Measurements from ENCODE around the gene RAB40B.

The RAB40B gene

DNA sequence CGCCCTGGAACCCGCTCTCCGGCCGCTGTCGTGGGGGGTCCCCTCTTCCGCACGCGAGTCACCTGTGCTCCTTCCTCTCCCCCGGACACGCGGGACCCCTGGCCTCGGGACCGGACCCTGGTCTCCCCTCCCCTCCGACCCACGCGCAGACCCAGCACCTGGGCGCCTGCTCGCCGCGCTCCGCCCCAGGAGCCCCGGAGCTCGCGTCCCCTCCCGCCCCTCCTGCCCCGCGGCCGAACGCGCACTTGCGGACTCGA, 762 bp downstream of the RAB40B start:
- H3K18ac ChIP-seq (ENCODE audit: low read length), result peak overlapping the region; percentile 71
- no peak overlapping the region for H2BK12ac ChIP-seq (ENCODE audit: low read length)
- H3K36me3 ChIP-seq (replicated peaks in 1 of 2; ENCODE audit: control insufficient read depth in 2 of 2, insufficient read depth in 2 of 2, low read length in 2 of 2), result no peaks in the 10 kb centered on the region
- H2AK5ac ChIP-seq (ENCODE audit: low read depth, low read length), result peak overlapping the region; percentile 53
- no peak overlapping the region for H2BK5ac ChIP-seq (ENCODE audit: low read length)
- peaks cover 10 to 12% of the 10 kb centered on the region in 2 donors for H3K4me1 ChIP-seq (ENCODE audit: control insufficient read depth in 2 of 2, insufficient read depth in 1 of 2, low read depth in 1 of 2, low read length in 2 of 2)
- no peak for DNase-seq (ENCODE audit: low spot score)
- peaks cover 8 to 15% of the 10 kb centered on the region in 2 donors for H3K9me3 ChIP-seq (replicated peaks in 1 of 2; ENCODE audit: control insufficient read depth in 2 of 2, insufficient read depth in 1 of 2, low read depth in 1 of 2, low read length in 2 of 2)
- no peak overlapping the region for H2BK120ac ChIP-seq (ENCODE audit: low read depth, low read length)
- no peak overlapping the region for H4K91ac ChIP-seq (ENCODE audit: low read depth, low read length, poor library complexity)
- H3K4me3 ChIP-seq (ENCODE audit: low read length in 2 of 2), result peak overlapping the region; percentile 72 to 80
- peak overlapping the region; percentile 60 for H3K9ac ChIP-seq (ENCODE audit: low read depth, low read length, poor library complexity)
- no CpG with 5 or more reads among the region's 32 CpGs for WGBS, 2 donors (ENCODE audit: extremely low coverage in 2 of 2, insufficient read length in 2 of 2, insufficient replicate concordance in 1 of 2)
- H3K4ac ChIP-seq (ENCODE audit: low read length), result no peak overlapping the region
- peak overlapping the region; percentile 82 for H2AFZ ChIP-seq (ENCODE audit: low read length)
- H4K8ac ChIP-seq (ENCODE audit: low read depth, low read length), result no peak overlapping the region
- no peak overlapping the region for H2BK15ac ChIP-seq (ENCODE audit: low read length)
- H3K14ac ChIP-seq (ENCODE audit: low read length), result no peak overlapping the region
- H3K23ac ChIP-seq (ENCODE audit: low read depth, low read length, poor library complexity), result peak overlapping the region; percentile 55
- no peak overlapping the region for H3K27ac ChIP-seq (replicated peaks; ENCODE audit: low read length)
- H3K27me3 ChIP-seq (ENCODE audit: control insufficient read depth in 3 of 3, insufficient read depth in 3 of 3, low read depth in 1 of 3, low read length in 3 of 3), result peaks cover 10 to 31% (median 26%) of the 10 kb centered on the region in 3 experiments
- H3K4me2 ChIP-seq (ENCODE audit: insufficient read depth, low read length, poor library complexity, severe bottlenecking), result peak overlapping the region; percentile 94
- peaks cover 4% of the 10 kb centered on the region for H3K79me1 ChIP-seq (ENCODE audit: low read depth, low read length)

DNA sequence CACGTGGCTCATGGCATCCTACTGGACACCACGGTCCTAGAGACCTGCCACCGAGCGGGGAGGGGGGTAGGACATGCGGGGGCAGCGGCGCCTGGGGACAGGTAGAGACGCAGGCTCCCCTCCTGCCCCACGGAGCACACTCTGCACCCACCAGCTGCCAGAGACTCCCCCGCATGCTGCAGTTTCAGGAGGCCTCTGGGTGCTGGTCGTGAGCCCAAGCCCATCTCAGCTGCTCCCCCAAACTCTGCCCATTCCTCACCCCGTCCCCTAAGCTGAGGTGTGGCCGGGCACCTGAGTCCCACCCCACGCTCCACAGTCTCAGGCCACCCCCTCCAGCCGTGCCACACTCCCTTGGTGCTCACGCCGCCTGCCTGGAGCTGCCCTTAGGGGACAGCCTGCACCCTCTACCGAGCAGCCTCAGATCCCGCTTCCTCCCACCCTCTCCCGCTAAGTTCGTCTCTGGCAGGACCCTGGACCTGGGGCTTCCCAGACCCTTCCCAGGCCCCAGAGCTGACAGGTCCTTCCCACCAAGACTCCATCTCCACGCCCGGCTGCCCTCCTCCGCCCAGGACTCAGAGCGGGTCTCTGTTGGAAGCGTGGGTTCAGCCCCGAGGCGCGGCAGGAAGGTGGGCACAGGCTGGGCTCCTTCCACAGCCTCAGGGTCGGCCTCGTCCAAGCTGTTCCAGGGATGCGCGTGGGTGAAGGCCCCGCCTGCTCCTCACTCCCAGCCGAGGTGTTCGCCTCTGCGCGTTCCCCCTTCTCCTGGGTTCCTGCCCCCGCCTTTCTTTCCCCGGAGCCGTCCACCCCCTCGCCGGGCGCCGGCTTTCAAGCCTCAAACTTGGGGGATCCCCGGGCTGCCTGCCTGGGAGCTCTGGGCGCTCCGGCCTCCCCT, 1.3 kb downstream of the RAB40B start:
- H2BK12ac ChIP-seq (ENCODE audit: low read length), result no peak overlapping the region
- no peak overlapping the region for H4K8ac ChIP-seq (ENCODE audit: low read depth, low read length)
- peaks cover 10 to 12% of the 10 kb centered on the region in 2 donors for H3K4me1 ChIP-seq (ENCODE audit: control insufficient read depth in 2 of 2, insufficient read depth in 1 of 2, low read depth in 1 of 2, low read length in 2 of 2)
- H2BK120ac ChIP-seq (ENCODE audit: low read depth, low read length), result no peak overlapping the region
- peak overlapping the region; percentile 53 for H2AK5ac ChIP-seq (ENCODE audit: low read depth, low read length)
- H3K4ac ChIP-seq (ENCODE audit: low read length), result no peak overlapping the region
- peak overlapping the region; percentile 55 for H3K23ac ChIP-seq (ENCODE audit: low read depth, low read length, poor library complexity)
- no peak overlapping the region for H4K91ac ChIP-seq (ENCODE audit: low read depth, low read length, poor library complexity)
- H2AFZ ChIP-seq (ENCODE audit: low read length), result peak overlapping the region; percentile 82
- H3K9me3 ChIP-seq (replicated peaks in 1 of 2; ENCODE audit: control insufficient read depth in 2 of 2, insufficient read depth in 1 of 2, low read depth in 1 of 2, low read length in 2 of 2), result peaks cover 8 to 15% of the 10 kb centered on the region in 2 donors
- H2BK15ac ChIP-seq (ENCODE audit: low read length), result no peak overlapping the region
- H2BK5ac ChIP-seq (ENCODE audit: low read length), result no peak overlapping the region
- no peak overlapping the region for H3K14ac ChIP-seq (ENCODE audit: low read length)
- peak overlapping the region; percentile 32 for H3K9ac ChIP-seq (ENCODE audit: low read depth, low read length, poor library complexity)
- no peak overlapping the region for H3K27ac ChIP-seq (replicated peaks; ENCODE audit: low read length)
- H3K27me3 ChIP-seq (ENCODE audit: control insufficient read depth in 3 of 3, insufficient read depth in 3 of 3, low read depth in 1 of 3, low read length in 3 of 3), result peaks cover 10 to 29% (median 26%) of the 10 kb centered on the region in 3 experiments
- peak overlapping the region; percentile 94 for H3K4me2 ChIP-seq (ENCODE audit: insufficient read depth, low read length, poor library complexity, severe bottlenecking)
- peak overlapping the region; percentile 71 for H3K18ac ChIP-seq (ENCODE audit: low read length)
- H3K79me1 ChIP-seq (ENCODE audit: low read depth, low read length), result peaks cover 4% of the 10 kb centered on the region
- WGBS, 2 donors (ENCODE audit: extremely low coverage in 2 of 2, insufficient read length in 2 of 2, insufficient replicate concordance in 1 of 2), result no CpG with 5 or more reads among the region's 48 CpGs
- no peak for DNase-seq (ENCODE audit: low spot score)
- no peaks in the 10 kb centered on the region for H3K36me3 ChIP-seq (replicated peaks in 1 of 2; ENCODE audit: control insufficient read depth in 2 of 2, insufficient read depth in 2 of 2, low read length in 2 of 2)
- H3K4me3 ChIP-seq (ENCODE audit: low read length in 2 of 2), result peak overlapping the region; percentile 72 to 80

DNA sequence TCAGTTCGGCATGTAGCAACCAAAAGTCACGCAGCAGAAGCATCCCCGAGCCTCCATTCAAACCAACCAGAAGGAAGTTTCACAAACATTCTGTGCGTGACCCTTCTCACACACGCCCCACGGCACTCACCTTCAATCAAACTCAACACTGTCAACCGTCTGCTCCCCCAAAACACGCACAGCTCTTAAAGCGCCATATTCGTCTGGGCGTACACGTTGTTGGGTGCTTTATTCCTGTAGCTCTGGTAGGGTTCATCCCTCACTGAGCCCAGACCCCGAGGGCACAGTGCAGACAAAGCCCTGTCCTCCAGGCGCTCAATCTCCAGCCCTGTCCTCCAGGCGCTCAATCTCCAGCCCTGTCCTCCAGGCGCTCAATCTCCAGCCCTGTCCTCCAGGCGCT, 2.2 kb downstream of the RAB40B start:
- H3K4me1 ChIP-seq (ENCODE audit: control insufficient read depth in 2 of 2, insufficient read depth in 1 of 2, low read depth in 1 of 2, low read length in 2 of 2), result peaks cover 12 to 13% of the 10 kb centered on the region in 2 donors
- H3K9ac ChIP-seq (ENCODE audit: low read depth, low read length, poor library complexity), result no peak overlapping the region
- H3K18ac ChIP-seq (ENCODE audit: low read length), result no peak overlapping the region
- no peak overlapping the region for H3K4ac ChIP-seq (ENCODE audit: low read length)
- no peak for DNase-seq (ENCODE audit: low spot score)
- no peaks in the 10 kb centered on the region for H3K36me3 ChIP-seq (replicated peaks in 1 of 2; ENCODE audit: control insufficient read depth in 2 of 2, insufficient read depth in 2 of 2, low read length in 2 of 2)
- no peak overlapping the region for H4K8ac ChIP-seq (ENCODE audit: low read depth, low read length)
- H3K4me2 ChIP-seq (ENCODE audit: insufficient read depth, low read length, poor library complexity, severe bottlenecking), result no peak overlapping the region
- H3K23ac ChIP-seq (ENCODE audit: low read depth, low read length, poor library complexity), result no peak overlapping the region
- no peak overlapping the region for H2BK5ac ChIP-seq (ENCODE audit: low read length)
- no peak overlapping the region for H2AFZ ChIP-seq (ENCODE audit: low read length)
- H3K79me1 ChIP-seq (ENCODE audit: low read depth, low read length), result peaks cover 4% of the 10 kb centered on the region
- WGBS, 2 donors (ENCODE audit: extremely low coverage in 2 of 2, insufficient read length in 2 of 2, insufficient replicate concordance in 1 of 2), result no CpG with 5 or more reads among the region's 17 CpGs
- H2BK120ac ChIP-seq (ENCODE audit: low read depth, low read length), result no peak overlapping the region
- no peak overlapping the region for H2BK15ac ChIP-seq (ENCODE audit: low read length)
- no peak overlapping the region for H4K91ac ChIP-seq (ENCODE audit: low read depth, low read length, poor library complexity)
- no peak overlapping the region for H2AK5ac ChIP-seq (ENCODE audit: low read depth, low read length)
- H3K4me3 ChIP-seq (ENCODE audit: low read length in 2 of 2), result no peak overlapping the region
- H3K14ac ChIP-seq (ENCODE audit: low read length), result no peak overlapping the region
- H3K27me3 ChIP-seq (ENCODE audit: control insufficient read depth in 3 of 3, insufficient read depth in 3 of 3, low read depth in 1 of 3, low read length in 3 of 3), result peaks cover 10 to 29% (median 26%) of the 10 kb centered on the region in 3 experiments
- H2BK12ac ChIP-seq (ENCODE audit: low read length), result no peak overlapping the region
- peaks cover 8 to 15% of the 10 kb centered on the region in 2 donors for H3K9me3 ChIP-seq (replicated peaks in 1 of 2; ENCODE audit: control insufficient read depth in 2 of 2, insufficient read depth in 1 of 2, low read depth in 1 of 2, low read length in 2 of 2)
- H3K27ac ChIP-seq (replicated peaks; ENCODE audit: low read length), result no peak overlapping the region

DNA sequence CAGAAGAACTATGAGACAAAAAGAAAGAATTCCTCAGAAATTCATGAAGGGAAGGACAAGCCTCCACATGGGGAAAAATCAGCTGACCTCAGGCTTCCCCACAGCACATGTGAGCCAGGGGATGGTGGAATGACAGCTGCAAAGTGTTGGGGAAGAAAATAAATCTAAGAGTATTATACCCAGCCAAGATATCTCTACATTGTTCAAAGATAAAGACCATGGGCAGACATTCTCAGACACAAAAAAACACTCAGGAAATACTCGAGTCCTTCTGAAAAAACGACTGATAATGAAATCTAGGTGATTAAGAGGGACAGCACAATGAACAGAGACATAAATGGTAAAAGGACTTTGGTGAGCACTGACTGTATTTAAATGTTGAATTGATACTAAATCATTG, 3.9 kb downstream of the RAB40B start:
- H3K4me2 ChIP-seq (ENCODE audit: insufficient read depth, low read length, poor library complexity, severe bottlenecking), result no peak overlapping the region
- H2AK5ac ChIP-seq (ENCODE audit: low read depth, low read length), result no peak overlapping the region
- no peaks in the 10 kb centered on the region for H3K36me3 ChIP-seq (replicated peaks in 1 of 2; ENCODE audit: control insufficient read depth in 2 of 2, insufficient read depth in 2 of 2, low read length in 2 of 2)
- H2BK12ac ChIP-seq (ENCODE audit: low read length), result no peak overlapping the region
- no peak overlapping the region for H3K14ac ChIP-seq (ENCODE audit: low read length)
- H2AFZ ChIP-seq (ENCODE audit: low read length), result no peak overlapping the region
- H3K27ac ChIP-seq (replicated peaks; ENCODE audit: low read length), result no peak overlapping the region
- H4K91ac ChIP-seq (ENCODE audit: low read depth, low read length, poor library complexity), result no peak overlapping the region
- H3K9ac ChIP-seq (ENCODE audit: low read depth, low read length, poor library complexity), result no peak overlapping the region
- H3K9me3 ChIP-seq (replicated peaks in 1 of 2; ENCODE audit: control insufficient read depth in 2 of 2, insufficient read depth in 1 of 2, low read depth in 1 of 2, low read length in 2 of 2), result peaks cover 8 to 15% of the 10 kb centered on the region in 2 donors
- H3K4me1 ChIP-seq (ENCODE audit: control insufficient read depth in 2 of 2, insufficient read depth in 1 of 2, low read depth in 1 of 2, low read length in 2 of 2), result peaks cover 17 to 24% of the 10 kb centered on the region in 2 donors
- H3K4ac ChIP-seq (ENCODE audit: low read length), result no peak overlapping the region
- H3K27me3 ChIP-seq (ENCODE audit: control insufficient read depth in 3 of 3, insufficient read depth in 3 of 3, low read depth in 1 of 3, low read length in 3 of 3), result peaks cover 10 to 26% (median 15%) of the 10 kb centered on the region in 3 experiments
- H3K23ac ChIP-seq (ENCODE audit: low read depth, low read length, poor library complexity), result no peak overlapping the region
- H2BK15ac ChIP-seq (ENCODE audit: low read length), result no peak overlapping the region
- H4K8ac ChIP-seq (ENCODE audit: low read depth, low read length), result no peak overlapping the region
- no peak overlapping the region for H3K18ac ChIP-seq (ENCODE audit: low read length)
- no peak overlapping the region for H3K4me3 ChIP-seq (ENCODE audit: low read length in 2 of 2)
- no peak overlapping the region for H2BK120ac ChIP-seq (ENCODE audit: low read depth, low read length)
- WGBS, 2 donors (ENCODE audit: extremely low coverage in 2 of 2, insufficient read length in 2 of 2, insufficient replicate concordance in 1 of 2), result no CpG with 5 or more reads among the region's 2 CpGs
- peaks cover 4% of the 10 kb centered on the region for H3K79me1 ChIP-seq (ENCODE audit: low read depth, low read length)
- no peak for DNase-seq (ENCODE audit: low spot score)
- no peak overlapping the region for H2BK5ac ChIP-seq (ENCODE audit: low read length)

Data from neuronal stem cell (in vitro differentiated cells).